C4-2B (cell line): ENCODE measurements around the gene CD8B2.

ENCODE experiments used
- CTCF ChIP-seq: fragments of 450-650 bp; conservative IDR thresholded peaks from 2 replicates; pipeline ENCODE4 v1.5.1; 2017; ENCODE audit warnings: mild to moderate bottlenecking
- ZFX ChIP-seq: fragments of 450-650 bp; IDR thresholded peaks from 2 replicates; pipeline ENCODE4 v1.6.1; 2017

GRCh38 chr2:106560773-106561172 lies 73.6 kb downstream of the CD8B2 start:
- TF ChIP-seq CTCF, result no peak
- TF ChIP-seq ZFX, result no peak
